Suprapubic skin (tissue), 4 donors: Measurements from ENCODE around the gene CD300A.
A peak's percentile ranks its signal among the peaks of the same experiment; 100 is the strongest.

Experiments used
- EP300 ChIP-seq: sonication (generic); formaldehyde crosslinking; IDR thresholded peaks from one replicate; pipeline ENCODE4 v1.6.1; 2017; ENCODE audit warnings: antibody characterized with exemption
- POLR2A ChIP-seq, 2 donors: fragments of 450-650 bp; IDR thresholded peaks; one replicate each; pipeline ENCODE4 v1.6.1; 2017; ENCODE audit warnings: antibody characterized with exemption in 2 of 2, mild to moderate bottlenecking in 2 of 2, moderate library complexity in 2 of 2
- POLR2AphosphoS5 ChIP-seq, 3 donors: sonication (generic); formaldehyde crosslinking; IDR thresholded peaks; one replicate each; pipeline ENCODE4 v1.6.1; 2017; ENCODE audit warnings: antibody characterized with exemption in 3 of 3
- TF ChIP-seq, protein P1 (sequence below), 2 donors: fragments of 200-600 bp in 1 of 2; fragments of 450-650 bp in 1 of 2; sonication (generic) in 1 of 2; IDR thresholded peaks; one replicate each; pipeline ENCODE4 v1.5.1; 2016 to 2019; ENCODE audit warnings: antibody characterized with exemption in 2 of 2, mild to moderate bottlenecking in 1 of 2, moderate library complexity in 1 of 2

- TF ChIP-seq POLR2A (IDR thresholded peaks at IDR 0.05) (no peak), POLR2AphosphoS5 (IDR thresholded peaks at IDR 0.05) (no peak), EP300 (no peak)
- TF ChIP-seq, protein P1, sequence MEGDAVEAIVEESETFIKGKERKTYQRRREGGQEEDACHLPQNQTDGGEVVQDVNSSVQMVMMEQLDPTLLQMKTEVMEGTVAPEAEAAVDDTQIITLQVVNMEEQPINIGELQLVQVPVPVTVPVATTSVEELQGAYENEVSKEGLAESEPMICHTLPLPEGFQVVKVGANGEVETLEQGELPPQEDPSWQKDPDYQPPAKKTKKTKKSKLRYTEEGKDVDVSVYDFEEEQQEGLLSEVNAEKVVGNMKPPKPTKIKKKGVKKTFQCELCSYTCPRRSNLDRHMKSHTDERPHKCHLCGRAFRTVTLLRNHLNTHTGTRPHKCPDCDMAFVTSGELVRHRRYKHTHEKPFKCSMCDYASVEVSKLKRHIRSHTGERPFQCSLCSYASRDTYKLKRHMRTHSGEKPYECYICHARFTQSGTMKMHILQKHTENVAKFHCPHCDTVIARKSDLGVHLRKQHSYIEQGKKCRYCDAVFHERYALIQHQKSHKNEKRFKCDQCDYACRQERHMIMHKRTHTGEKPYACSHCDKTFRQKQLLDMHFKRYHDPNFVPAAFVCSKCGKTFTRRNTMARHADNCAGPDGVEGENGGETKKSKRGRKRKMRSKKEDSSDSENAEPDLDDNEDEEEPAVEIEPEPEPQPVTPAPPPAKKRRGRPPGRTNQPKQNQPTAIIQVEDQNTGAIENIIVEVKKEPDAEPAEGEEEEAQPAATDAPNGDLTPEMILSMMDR (IDR thresholded peaks at IDR 0.05), result peak; percentile 77 to 85
Observed at GRCh38 chr17:74493331-74493833, 26.9 kb downstream of the CD300A start.
